ENCODE measurements around the gene DPF1.

DNA sequence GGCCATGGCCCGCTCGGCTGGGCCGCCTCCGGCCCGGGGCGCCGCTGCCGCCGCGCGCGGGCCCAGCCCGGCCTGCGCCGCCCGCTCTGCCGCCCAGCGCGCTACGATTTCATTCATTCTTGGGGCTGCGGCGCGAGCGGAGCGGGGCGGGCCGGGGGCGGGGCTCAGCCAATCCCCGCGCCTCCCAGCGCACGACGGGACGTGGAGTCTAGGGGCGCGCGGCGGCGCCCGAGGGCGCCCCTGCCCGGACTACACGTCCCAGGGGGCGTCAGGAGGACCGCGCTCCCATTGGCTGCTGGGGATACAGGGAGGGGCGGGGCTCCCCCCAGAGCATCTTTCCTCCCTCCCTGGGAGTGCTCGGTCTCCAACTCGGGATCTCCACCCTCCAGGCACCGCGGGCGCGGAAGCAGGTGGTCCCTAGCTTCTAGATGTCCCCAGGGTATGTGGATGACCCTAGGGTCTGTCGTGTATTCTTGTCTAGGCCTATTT is 5.6 kb upstream of the DPF1 start:
- TF ChIP-seq, protein P1, sequence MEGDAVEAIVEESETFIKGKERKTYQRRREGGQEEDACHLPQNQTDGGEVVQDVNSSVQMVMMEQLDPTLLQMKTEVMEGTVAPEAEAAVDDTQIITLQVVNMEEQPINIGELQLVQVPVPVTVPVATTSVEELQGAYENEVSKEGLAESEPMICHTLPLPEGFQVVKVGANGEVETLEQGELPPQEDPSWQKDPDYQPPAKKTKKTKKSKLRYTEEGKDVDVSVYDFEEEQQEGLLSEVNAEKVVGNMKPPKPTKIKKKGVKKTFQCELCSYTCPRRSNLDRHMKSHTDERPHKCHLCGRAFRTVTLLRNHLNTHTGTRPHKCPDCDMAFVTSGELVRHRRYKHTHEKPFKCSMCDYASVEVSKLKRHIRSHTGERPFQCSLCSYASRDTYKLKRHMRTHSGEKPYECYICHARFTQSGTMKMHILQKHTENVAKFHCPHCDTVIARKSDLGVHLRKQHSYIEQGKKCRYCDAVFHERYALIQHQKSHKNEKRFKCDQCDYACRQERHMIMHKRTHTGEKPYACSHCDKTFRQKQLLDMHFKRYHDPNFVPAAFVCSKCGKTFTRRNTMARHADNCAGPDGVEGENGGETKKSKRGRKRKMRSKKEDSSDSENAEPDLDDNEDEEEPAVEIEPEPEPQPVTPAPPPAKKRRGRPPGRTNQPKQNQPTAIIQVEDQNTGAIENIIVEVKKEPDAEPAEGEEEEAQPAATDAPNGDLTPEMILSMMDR (conservative IDR thresholded peaks at IDR 0.05): no peak
- no peak for TF ChIP-seq ZFX (IDR thresholded peaks at IDR 0.05)

Data from C4-2B (cell line).